Adrenal gland (tissue), 5 donors: Measurements from ENCODE around the gene OR51G1.

Experiments used
- CTCF ChIP-seq, 6 experiments: fragments of 450-650 bp in 4 of 6; fragments of 200-600 bp in 2 of 6; sonication (generic) in 1 of 6; IDR thresholded peaks; 1 replicate in 5 of 6; 2 replicates in 1 of 6; pipeline versions ENCODE4 v1.5.1 to v1.8.0; 2016 to 2021; ENCODE audit warnings: antibody characterized with exemption in 6 of 6, mild to moderate bottlenecking in 2 of 6, moderate library complexity in 1 of 6
- POLR2A ChIP-seq, 2 donors: fragments of 450-650 bp; IDR thresholded peaks; one replicate each; pipeline ENCODE4 v1.6.1; 2017; ENCODE audit warnings: antibody characterized with exemption in 2 of 2, mild to moderate bottlenecking in 2 of 2, moderate library complexity in 1 of 2
- donor health status: DM: no; HTN: no; CAD: no.

GRCh38 chr11:4919250-4919649 lies 4.9 kb downstream of the OR51G1 start, which contains the start of gene OR51G2:
- TF ChIP-seq CTCF (IDR thresholded peaks at IDR 0.05) = no peak
- no peak for TF ChIP-seq POLR2A (IDR thresholded peaks at IDR 0.05)
